Endometrial microvascular endothelial cells (primary cell): ENCODE measurements around the gene E2F8. TPM values are rescaled to one million over a fixed set of nuclear protein-coding genes. Genes with fewer than 3 reads are reported as not detected.

Experiments
- in situ Hi-C: cut with HindIII; loops from 2 replicates; pipeline ENCODE4 v1.10.0; 2017; ENCODE audit warnings: low sequenced_read_pairs, low pct_unique_long_range_greater_than_20kb; ENCODE audit errors: inconsistent ontology term
- total RNA-seq: library from RNA; depleted of rRNA; stranded (reverse); fragments of >200 nt; gene quantifications from one replicate; pipeline ENCODE4 v1.2.3, GENCODE V29; 2015; ENCODE audit errors: inconsistent ontology term

The E2F8 gene
- total RNA-seq, 1 donor from 2014 or later: 5.9 TPM

DNA sequence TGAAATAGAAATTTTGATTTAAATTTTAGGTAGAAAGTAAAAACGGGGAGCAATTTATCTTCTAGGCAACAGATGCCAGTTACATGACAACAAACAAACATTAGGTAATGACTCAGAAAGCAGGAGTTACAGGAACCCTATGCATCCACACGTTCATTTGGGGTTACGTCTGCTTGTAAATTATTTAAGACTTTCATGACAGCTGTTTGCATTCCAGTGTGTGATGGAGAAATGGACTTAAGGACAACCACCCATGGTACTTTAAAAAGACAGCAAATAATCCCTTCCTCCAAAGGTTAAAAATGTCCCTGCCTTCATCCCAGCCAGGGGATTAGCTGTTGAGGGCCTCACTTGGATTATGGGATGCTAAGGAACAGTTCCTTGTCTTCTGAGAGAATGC is 11.8 kb downstream of the E2F8 start:
- in situ Hi-C loops: no loop called here

- in situ Hi-C loops: no loop called here
Measured at GRCh38 chr11:19226378-19227195, 14.2 kb downstream of the E2F8 start.

DNA sequence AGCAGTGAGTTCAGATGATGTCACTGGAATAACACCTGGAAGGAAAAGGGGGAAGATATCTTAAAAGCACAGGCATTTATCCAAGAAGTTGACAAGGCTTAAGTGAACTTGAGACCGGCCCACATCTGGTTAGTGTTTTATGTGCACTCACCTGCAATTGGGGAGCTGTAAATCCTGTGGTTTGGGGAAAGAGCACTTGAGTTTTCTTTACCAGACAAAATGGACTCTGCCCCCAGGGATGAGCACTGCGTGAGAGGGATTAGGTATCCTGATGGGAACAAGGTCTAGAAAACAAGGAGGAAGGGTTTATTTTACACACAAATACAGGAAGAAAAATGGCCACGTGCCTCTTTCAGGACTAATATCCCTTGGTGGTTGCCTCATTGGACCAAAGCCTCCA is 15.2 kb downstream of the E2F8 start:
- in situ Hi-C loops: no loop called here

DNA sequence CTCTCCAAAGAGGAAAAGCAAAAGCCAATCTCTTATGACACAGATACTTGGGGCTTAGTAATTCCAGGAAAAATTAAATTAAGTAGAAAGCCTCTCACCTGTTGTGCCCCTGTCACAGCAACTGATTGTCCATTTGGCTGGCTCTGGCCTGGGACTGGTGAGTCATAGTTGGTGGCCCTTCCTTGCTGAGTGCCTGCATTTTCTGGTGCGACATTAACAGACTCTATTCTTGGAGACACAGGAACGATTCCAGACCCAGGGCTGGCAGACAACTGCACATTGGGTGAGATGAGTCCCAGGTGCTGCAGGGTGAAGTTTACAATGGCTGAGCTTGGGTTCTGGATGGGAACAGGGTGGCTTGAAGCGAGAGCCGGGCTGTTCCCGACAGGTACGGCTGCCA is 15.6 kb downstream of the E2F8 start:
- in situ Hi-C loops: no loop called here

GRCh38 chr11:19220903-19221724 is 19.6 kb downstream of the E2F8 start:
- in situ Hi-C loops: no loop called here

- in situ Hi-C loops: no loop called here
Measured at GRCh38 chr11:19218786-19219460, 21.8 kb downstream of the E2F8 start.

GRCh38 chr11:19218216-19218615 is 22.5 kb downstream of the E2F8 start:
- in situ Hi-C loops: no loop called here

DNA sequence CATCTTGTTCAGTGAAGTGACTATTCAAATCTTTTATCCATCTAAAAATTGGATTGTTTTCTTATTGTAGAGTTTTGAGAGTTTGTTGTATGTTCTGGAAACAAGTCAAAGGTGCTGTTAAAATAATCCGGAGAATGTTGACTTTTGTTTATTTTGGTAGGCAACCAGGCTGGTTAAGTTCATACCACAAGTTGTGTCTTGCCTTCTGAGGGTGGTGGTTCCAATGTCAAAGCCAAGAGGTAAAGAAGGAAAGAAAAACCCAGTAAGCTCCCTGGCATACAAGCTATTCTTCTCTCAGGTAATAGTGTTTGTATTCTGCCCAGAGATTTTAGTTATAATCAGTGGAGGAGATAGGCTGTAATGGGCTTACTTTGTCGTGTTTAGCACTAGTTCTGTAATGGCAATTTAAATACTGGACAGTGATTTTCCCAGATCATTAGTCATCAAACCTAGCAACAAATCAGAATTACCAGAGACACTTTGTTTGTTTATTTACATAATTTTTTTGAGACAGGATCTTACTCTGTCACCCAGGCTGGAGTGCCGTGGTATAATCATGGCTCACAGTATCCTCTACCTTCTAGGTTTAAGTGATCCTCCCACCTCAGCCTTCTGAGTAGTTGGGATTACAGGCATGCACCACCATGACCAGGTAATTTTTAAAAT is 23.9 kb downstream of the E2F8 start:
- in situ Hi-C loops: no loop called here

DNA sequence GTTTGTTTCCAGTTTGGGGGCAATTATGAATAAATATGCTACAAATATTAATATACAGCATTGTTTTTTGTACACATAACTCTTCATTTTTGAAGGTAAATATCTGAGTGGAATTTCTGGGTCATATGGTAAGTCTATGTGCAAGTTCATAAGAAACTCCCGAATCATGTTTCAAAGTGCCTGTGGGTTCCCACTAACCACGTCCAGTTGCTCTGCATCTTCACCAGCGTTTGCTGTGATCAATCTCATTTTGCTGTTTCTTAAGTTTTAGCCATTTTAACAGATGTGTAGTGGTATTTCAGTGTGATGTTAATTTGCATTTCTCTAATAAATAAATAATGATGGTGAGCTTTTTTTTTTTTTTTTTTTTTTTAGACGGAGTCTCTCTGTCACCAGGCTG is 24.7 kb downstream of the E2F8 start:
- in situ Hi-C loops: no loop called here

DNA sequence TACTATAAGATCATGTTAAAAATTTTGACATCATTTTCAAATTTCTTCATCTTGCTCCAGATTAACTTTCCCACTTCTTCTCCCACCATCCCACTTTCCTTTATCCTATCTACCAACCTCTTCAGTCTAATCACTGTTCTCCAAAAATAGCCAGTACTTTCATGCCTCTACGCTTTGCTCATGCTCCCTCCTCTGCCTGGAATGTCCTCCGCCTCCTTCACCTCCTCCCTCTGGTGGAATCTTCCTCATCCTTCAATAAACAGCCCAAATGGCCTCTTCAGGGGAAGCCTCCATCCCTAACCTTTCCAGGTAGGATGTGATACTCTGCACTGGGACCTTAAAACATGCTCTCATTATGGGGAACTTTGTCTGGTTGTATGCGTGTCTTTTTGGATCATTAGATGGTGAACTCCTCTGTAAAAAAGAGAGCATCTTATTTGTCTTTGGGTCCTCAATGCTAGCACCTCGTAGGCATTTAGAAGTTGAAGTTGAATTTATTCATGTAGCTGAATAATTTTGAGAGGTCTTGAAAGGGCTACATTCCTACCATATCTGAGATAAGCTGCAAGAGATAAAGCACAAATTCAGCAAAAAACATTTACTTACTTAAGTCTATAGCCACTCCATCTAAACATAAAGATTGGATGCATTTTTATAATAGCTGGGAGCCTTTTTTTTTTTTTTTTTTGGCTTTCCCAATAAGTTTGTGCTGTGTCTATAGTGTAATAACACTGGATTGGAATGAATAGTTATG is 31.0 kb downstream of the E2F8 start:
- in situ Hi-C loops: no loop called here

- in situ Hi-C loops: no loop called here
Measured at GRCh38 chr11:19208959-19209546, 31.7 kb downstream of the E2F8 start.

GRCh38 chr11:19208181-19208580 is 32.6 kb downstream of the E2F8 start:
- in situ Hi-C loops: no loop called here

- in situ Hi-C loops: no loop called here
Measured at GRCh38 chr11:19204836-19205235, 35.9 kb downstream of the E2F8 start.

DNA sequence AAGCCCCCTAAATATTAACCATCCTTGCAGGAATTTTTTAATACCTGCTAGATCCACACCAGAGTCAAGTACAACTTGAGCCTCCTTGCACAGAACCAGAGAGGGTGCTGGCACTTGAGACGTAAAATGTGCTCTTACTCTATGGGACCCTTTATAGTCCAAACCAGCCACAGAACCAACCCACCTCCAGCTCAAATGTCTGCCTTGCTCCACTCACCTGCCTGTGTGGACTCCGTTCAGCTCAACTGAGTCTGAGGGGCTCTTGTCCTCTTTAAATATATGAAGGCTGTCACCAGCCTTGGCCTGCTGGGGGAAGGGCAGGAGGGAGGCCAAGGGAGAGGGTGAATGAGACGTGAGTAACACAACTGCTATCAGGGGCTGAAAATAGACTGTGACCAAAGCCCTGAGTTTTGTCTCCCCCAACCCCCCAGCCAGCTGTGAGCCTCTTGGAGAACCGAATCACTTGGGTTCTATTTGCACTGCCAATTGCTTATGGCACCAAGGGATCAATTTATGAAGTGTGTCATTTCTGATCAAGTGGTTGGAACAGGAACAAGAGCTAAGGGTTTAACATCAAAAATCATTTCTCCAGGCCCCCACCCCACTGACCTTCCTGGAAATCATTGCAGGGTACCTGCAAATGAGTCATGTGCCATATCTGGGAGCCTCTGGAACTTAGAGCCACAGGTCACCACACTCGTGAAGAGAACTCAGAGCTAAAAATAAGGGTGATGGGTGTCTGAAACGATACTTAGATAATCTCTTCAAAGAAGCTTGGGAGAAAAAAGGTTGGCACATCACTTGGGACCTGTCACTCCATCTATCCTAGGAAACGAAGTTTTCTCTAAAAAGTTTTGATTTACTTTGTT is 38.8 kb downstream of the E2F8 start, which contains the start of gene CSRP3:
CSRP3 (minus strand) TSS at position 247 of the 869 bp plus-strand sequence. CDS start 9,535 bp downstream, outside the sequence.
- in situ Hi-C loops: no loop called here

DNA sequence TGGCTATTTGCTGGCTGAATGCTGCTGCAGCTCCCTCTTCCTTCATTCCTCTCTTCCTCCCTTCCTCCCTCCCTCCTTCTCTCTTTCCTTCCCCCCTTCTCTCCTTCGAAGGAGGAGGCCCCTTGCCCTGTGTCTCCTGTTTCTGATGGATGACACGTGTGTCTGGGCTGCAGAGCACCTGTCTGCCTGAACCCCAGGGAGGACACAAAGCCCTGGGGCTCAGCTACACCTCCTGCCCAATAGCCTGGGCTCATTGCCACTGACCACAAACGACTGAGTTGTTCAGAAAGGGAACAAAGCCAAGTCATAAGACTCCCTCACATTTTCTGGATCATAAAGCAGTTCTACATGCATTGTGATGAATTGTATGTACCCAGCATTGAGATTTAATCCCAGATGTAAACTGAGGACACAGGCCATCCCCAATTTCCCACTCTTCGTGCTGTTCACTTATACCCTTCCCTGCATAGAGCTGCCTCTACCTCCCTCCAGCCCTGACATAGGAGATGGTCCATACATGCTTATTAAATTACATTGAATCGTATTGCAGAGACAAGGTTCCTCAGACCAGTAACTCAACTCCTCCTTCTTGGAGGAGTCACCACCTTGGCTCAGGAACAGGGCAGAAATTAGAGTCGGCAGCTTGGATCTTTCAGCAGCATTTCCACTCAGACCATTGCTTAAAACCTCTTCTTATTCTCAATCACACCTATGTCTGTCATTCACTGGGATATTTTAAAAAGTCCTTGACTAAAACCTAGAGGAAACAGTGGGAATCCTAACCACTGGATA is 40.1 kb downstream of the E2F8 start:
- in situ Hi-C loops: no loop called here

GRCh38 chr11:19199771-19200170 is 41.0 kb downstream of the E2F8 start:
- in situ Hi-C loops: no loop called here
